MM.1S (cell line): ENCODE results near the gene LRMDA.

Experiments used
- EZH2 ChIP-seq: fragments of 300-600 bp; sonication (generic); optimal IDR thresholded peaks from 2 replicates; pipeline ENCODE3; 2017; ENCODE audit warnings: low read depth, mild to moderate bottlenecking, antibody characterized with exemption, low read length, mixed read lengths
- TF ChIP-seq, protein P1 (sequence below): fragments of 300-600 bp; sonication (generic); IDR thresholded peaks from 2 replicates; pipeline ENCODE4 v1.5.1; 2016; ENCODE audit warnings: antibody characterized with exemption, low read length, mixed read lengths

DNA sequence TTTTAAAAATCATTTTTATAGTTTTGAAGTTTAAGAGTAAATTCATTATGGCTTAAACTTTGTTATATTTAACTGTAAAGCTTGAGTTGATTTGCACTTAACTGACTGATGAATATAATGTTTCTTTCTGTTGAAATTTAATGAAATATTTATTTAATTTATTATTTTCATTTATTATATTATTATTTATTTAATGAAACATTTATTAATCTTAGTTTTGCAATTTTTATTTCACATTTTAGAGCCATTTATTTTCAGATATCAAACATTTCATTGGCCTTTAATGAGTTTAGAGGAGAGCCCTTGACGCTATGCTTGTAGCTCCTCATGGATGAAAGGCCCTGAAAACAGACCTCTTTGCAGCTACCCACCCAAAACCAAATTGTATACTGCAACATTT is 570.0 kb downstream of the LRMDA start:
- no peak for TF ChIP-seq EZH2
- TF ChIP-seq, protein P1, sequence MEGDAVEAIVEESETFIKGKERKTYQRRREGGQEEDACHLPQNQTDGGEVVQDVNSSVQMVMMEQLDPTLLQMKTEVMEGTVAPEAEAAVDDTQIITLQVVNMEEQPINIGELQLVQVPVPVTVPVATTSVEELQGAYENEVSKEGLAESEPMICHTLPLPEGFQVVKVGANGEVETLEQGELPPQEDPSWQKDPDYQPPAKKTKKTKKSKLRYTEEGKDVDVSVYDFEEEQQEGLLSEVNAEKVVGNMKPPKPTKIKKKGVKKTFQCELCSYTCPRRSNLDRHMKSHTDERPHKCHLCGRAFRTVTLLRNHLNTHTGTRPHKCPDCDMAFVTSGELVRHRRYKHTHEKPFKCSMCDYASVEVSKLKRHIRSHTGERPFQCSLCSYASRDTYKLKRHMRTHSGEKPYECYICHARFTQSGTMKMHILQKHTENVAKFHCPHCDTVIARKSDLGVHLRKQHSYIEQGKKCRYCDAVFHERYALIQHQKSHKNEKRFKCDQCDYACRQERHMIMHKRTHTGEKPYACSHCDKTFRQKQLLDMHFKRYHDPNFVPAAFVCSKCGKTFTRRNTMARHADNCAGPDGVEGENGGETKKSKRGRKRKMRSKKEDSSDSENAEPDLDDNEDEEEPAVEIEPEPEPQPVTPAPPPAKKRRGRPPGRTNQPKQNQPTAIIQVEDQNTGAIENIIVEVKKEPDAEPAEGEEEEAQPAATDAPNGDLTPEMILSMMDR, result no peak
